ENCODE results near the gene ATP8A2.

GRCh38 chr13:25945596-25945995 is 573.8 kb downstream of the ATP8A2 start:
- TF ChIP-seq POLR2A (IDR thresholded peaks at IDR 0.05): no peak
- TF ChIP-seq CTCF (IDR thresholded peaks at IDR 0.05): no peak
